Activated CD8-positive, alpha-beta T cell treated with anti-CD3 and anti-CD28 coated beads for 36 hours (primary cell): ENCODE results near the gene IQCM. TPM values are rescaled to one million over a fixed set of nuclear protein-coding genes. Genes with fewer than 3 reads are reported as not detected.

ENCODE experiments used
- ATAC-seq: fragments of 200-7000 bp; cut with Tn5 transposase; one replicate; pipeline ENCODE4 v1.10.0; 2021; ENCODE audit warnings: mild to moderate bottlenecking, moderate library complexity
- CTCF ChIA-PET: fragments of 350-600 bp; sonication (Branson Sonifier 250); formaldehyde crosslinking; loops from one replicate; lab custom pipeline; 2021; ENCODE audit warnings: antibody characterized with exemption; lab: Charles Lee
- POLR2A ChIA-PET: fragments of 350-600 bp; sonication (Branson Sonifier 250); formaldehyde crosslinking; loops from one replicate; lab custom pipeline; 2021; ENCODE audit warnings: antibody characterized with exemption; lab: Charles Lee
- DNase-seq: peaks from one replicate; pipeline ENCODE4 v3.0.0-alpha.2; 2020
- H3K27ac Mint-ChIP-seq: one replicate; pipeline ENCODE4 v1.8.0; 2021; ENCODE audit warnings: mild to moderate bottlenecking, mixed read lengths
- H3K27me3 Mint-ChIP-seq: one replicate; pipeline ENCODE4 v1.8.0; 2021; ENCODE audit warnings: mixed read lengths
- H3K36me3 Mint-ChIP-seq: one replicate; pipeline ENCODE4 v1.8.0; 2021; ENCODE audit warnings: low read depth, mixed read lengths
- H3K4me1 Mint-ChIP-seq: one replicate; pipeline ENCODE4 v1.8.0; 2021; ENCODE audit warnings: low read depth, mixed read lengths
- H3K4me3 Mint-ChIP-seq: one replicate; pipeline ENCODE4 v1.8.0; 2021; ENCODE audit warnings: mild to moderate bottlenecking, moderate library complexity, mixed read lengths
- H3K9me3 Mint-ChIP-seq: one replicate; pipeline ENCODE4 v1.8.0; 2021; ENCODE audit warnings: mixed read lengths
- CTCF ChIP-seq: fragments of 200-600 bp; IDR thresholded peaks from one replicate; pipeline ENCODE4 v1.8.0; 2022; ENCODE audit warnings: antibody characterized with exemption, mild to moderate bottlenecking
- intact Hi-C: fragments of 100-400 bp; cut with micrococcal nuclease; formaldehyde crosslinking; loops from one replicate; pipeline ENCODE4 v1.10.0; 2022
- total RNA-seq, 2 experiments: library from RNA; stranded (reverse); gene quantifications; one replicate each; pipeline ENCODE4 v1.2.3, GENCODE V29; 2021

IQCM gene
- total RNA-seq, 2 experiments from 2014 or later, result not detected

- no peak for TF ChIP-seq CTCF
- Mint-ChIP-seq H3K9me3 (no peaks in the 10 kb centered on the region), H3K36me3 (no peaks in the 10 kb centered on the region), H3K4me3 (no peak overlapping the region), H3K4me1 (no peaks in the 10 kb centered on the region), H3K27me3 (no peaks in the 10 kb centered on the region), H3K27ac (no peak overlapping the region)
- intact Hi-C loops, result no loop called here
- no peak for ATAC-seq
- POLR2A ChIA-PET, result no interaction called here
- DNase-seq, result no peak
- CTCF ChIA-PET, result no interaction called here
These were observed 50.0 kb downstream of the IQCM start for GRCh38 chr4:149765630-149766029.

- Mint-ChIP-seq H3K36me3 (no peaks in the 10 kb centered on the region), H3K27me3 (no peaks in the 10 kb centered on the region), H3K4me1 (no peaks in the 10 kb centered on the region), H3K4me3 (no peak overlapping the region), H3K9me3 (no peaks in the 10 kb centered on the region), H3K27ac (no peak overlapping the region)
- CTCF ChIA-PET, result no interaction called here
- TF ChIP-seq CTCF, result no peak
- intact Hi-C loops, result no loop called here
- DNase-seq (no peak), ATAC-seq (no peak)
- POLR2A ChIA-PET, result no interaction called here
These were observed 59.7 kb downstream of the IQCM start for GRCh38 chr4:149755969-149756368.

GRCh38 chr4:149754526-149754925 is 61.1 kb downstream of the IQCM start:
- ChIA-PET CTCF (no interaction called here), POLR2A (no interaction called here)
- H3K27me3 Mint-ChIP-seq, result no peaks in the 10 kb centered on the region
- intact Hi-C loops, result no loop called here
- no peak overlapping the region for H3K27ac Mint-ChIP-seq
- TF ChIP-seq CTCF, result no peak
- H3K4me1 Mint-ChIP-seq, result no peaks in the 10 kb centered on the region
- no peak for DNase-seq
- H3K36me3 Mint-ChIP-seq, result no peaks in the 10 kb centered on the region
- no peaks in the 10 kb centered on the region for H3K9me3 Mint-ChIP-seq
- no peak for ATAC-seq
- no peak overlapping the region for H3K4me3 Mint-ChIP-seq

GRCh38 chr4:149752729-149753128 is 62.9 kb downstream of the IQCM start:
- Mint-ChIP-seq H3K9me3 (no peaks in the 10 kb centered on the region), H3K4me1 (no peaks in the 10 kb centered on the region), H3K27me3 (no peaks in the 10 kb centered on the region), H3K27ac (no peak overlapping the region), H3K36me3 (no peaks in the 10 kb centered on the region), H3K4me3 (no peak overlapping the region)
- intact Hi-C loops, result no loop called here
- CTCF ChIA-PET, result no interaction called here
- ATAC-seq (no peak), DNase-seq (no peak)
- POLR2A ChIA-PET, result no interaction called here
- no peak for TF ChIP-seq CTCF

GRCh38 chr4:149751174-149751573 is 64.5 kb downstream of the IQCM start:
- POLR2A ChIA-PET, result no interaction called here
- Mint-ChIP-seq H3K27me3 (no peaks in the 10 kb centered on the region), H3K36me3 (no peaks in the 10 kb centered on the region), H3K4me3 (no peak overlapping the region), H3K4me1 (no peaks in the 10 kb centered on the region), H3K27ac (no peak overlapping the region), H3K9me3 (no peaks in the 10 kb centered on the region)
- DNase-seq (no peak), ATAC-seq (no peak)
- TF ChIP-seq CTCF, result no peak
- CTCF ChIA-PET, result no interaction called here
- intact Hi-C loops, result no loop called here
